A172 (cell line): Measurements from ENCODE around the gene ARMC5. TPM values are rescaled to one million over a fixed set of nuclear protein-coding genes. Genes with fewer than 3 reads are reported as not detected.

Experiments
- DNase-seq: peaks from one replicate; pipeline ENCODE4 v3.0.0-alpha.2; 2015; ENCODE audit warnings: low spot score
- total RNA-seq: library from RNA; depleted of rRNA; stranded (reverse); fragments of >200 nt; shearing (Covaris generic); gene quantifications from 2 replicates; pipeline ENCODE4 v1.2.3, GENCODE V29; 2014

Gene ARMC5
- total RNA-seq, 1 experiment from 2014 or later: 18.6 TPM

GRCh38 chr16:31461201-31461920 is 2.1 kb downstream of the ARMC5 start:
- DNase-seq: no peak

- DNase-seq: no peak
These were observed 2.9 kb downstream of the ARMC5 start for GRCh38 chr16:31461921-31462804.

- no peak for DNase-seq
These were observed 5.1 kb downstream of the ARMC5 start for GRCh38 chr16:31464348-31464769.

- no peak for DNase-seq
These were observed 5.5 kb downstream of the ARMC5 start for GRCh38 chr16:31464781-31465260.

GRCh38 chr16:31465788-31466370 is 6.6 kb downstream of the ARMC5 start:
- no peak for DNase-seq

GRCh38 chr16:31466381-31466841 is 7.1 kb downstream of the ARMC5 start:
- DNase-seq: no peak

- DNase-seq: no peak
These were observed 8.0 kb downstream of the ARMC5 start for GRCh38 chr16:31467151-31467773.

- DNase-seq: no peak
These were observed 8.6 kb downstream of the ARMC5 start for GRCh38 chr16:31467858-31468257.

- no peak for DNase-seq
These were observed 11.3 kb downstream of the ARMC5 start for GRCh38 chr16:31470615-31471014.

GRCh38 chr16:31471241-31471874 is 12.1 kb downstream of the ARMC5 start:
- no peak for DNase-seq

- peak; percentile 59 for DNase-seq
These were observed 12.8 kb downstream of the ARMC5 start, which contains the start of gene TGFB1I1 for GRCh38 chr16:31471875-31472708. TSS of gene TGFB1I1 (plus strand) at chr16:31472152. CDS start at chr16:31472189, 37 bp downstream.

- DNase-seq: peak; percentile 87
These were observed 13.5 kb downstream of the ARMC5 start for GRCh38 chr16:31472709-31473203.

- no peak for DNase-seq
These were observed 14.1 kb downstream of the ARMC5 start for GRCh38 chr16:31473264-31473984.

- DNase-seq: no peak
These were observed 14.9 kb downstream of the ARMC5 start for GRCh38 chr16:31474173-31474714.

- no peak for DNase-seq
These were observed 15.8 kb downstream of the ARMC5 start for GRCh38 chr16:31474773-31475738.

GRCh38 chr16:31475946-31476302 is 16.6 kb downstream of the ARMC5 start:
- no peak for DNase-seq

- no peak for DNase-seq
These were observed 17.3 kb downstream of the ARMC5 start for GRCh38 chr16:31476303-31477219.
